ENCODE results near the gene PHLDB3. TPM values are rescaled to one million over a fixed set of nuclear protein-coding genes. Genes with fewer than 3 reads are reported as not detected.

PHLDB3 gene
- total RNA-seq, 1 experiment from 2014 or later: 29.0 TPM

- Histone ChIP-seq H3K79me2 (ENCODE audit: low read length) (no peaks in the 10 kb centered on the region), H3K4me1 (ENCODE audit: insufficient read depth, low read length) (peaks cover 9% of the 10 kb centered on the region), H3K9me3 (ENCODE audit: low read length) (no peaks in the 10 kb centered on the region), H3K9me2 (replicated peaks; ENCODE audit: low read length) (no peaks in the 10 kb centered on the region), H3K4me2 (ENCODE audit: low read length) (peak overlapping the region; percentile 49), H3K27ac (ENCODE audit: low read length) (no peak overlapping the region), H2AFZ (ENCODE audit: low read length) (peak overlapping the region; percentile 23; the same call in 1 of the 2 replicates), H4K20me1 (ENCODE audit: low read length) (no peaks in the 10 kb centered on the region), H3K4me3 (ENCODE audit: low read length) (peak overlapping the region; percentile 12; the same call in 1 of the 2 replicates), H3K36me3 (ENCODE audit: low read depth, low read length) (no peaks in the 10 kb centered on the region), H3K9ac (ENCODE audit: low read length) (no peak overlapping the region), H3F3A (ENCODE audit: low read length, unreplicated experiment) (no peaks in the 10 kb centered on the region), H3K27me3 (ENCODE audit: low read length) (no peaks in the 10 kb centered on the region)
- POLR2A ChIA-PET (ENCODE audit: unreplicated experiment): no interaction called here
- ATAC-seq: no peak; the same call in 1 of the 2 replicates
- TF ChIP-seq EZH2 (IDR thresholded peaks at IDR 0.05; ENCODE audit: low read length, unreplicated experiment) (no peak), CTCF (conservative IDR thresholded peaks at IDR 0.05; ENCODE audit: low read depth, low read length) (no peak), EZH2phosphoT487 (IDR thresholded peaks at IDR 0.05; ENCODE audit: borderline replicate concordance, low read length) (no peak)
- CTCF ChIA-PET: no interaction called here
- BruUV-seq (replicated peaks): no TSS peak
- peak; percentile 47 for DNase-seq
- intact Hi-C loops (cut with micrococcal nuclease): no loop called here
Observed at GRCh38 chr19:43455321-43456113, 49.0 kb downstream of the PHLDB3 start.

DNA sequence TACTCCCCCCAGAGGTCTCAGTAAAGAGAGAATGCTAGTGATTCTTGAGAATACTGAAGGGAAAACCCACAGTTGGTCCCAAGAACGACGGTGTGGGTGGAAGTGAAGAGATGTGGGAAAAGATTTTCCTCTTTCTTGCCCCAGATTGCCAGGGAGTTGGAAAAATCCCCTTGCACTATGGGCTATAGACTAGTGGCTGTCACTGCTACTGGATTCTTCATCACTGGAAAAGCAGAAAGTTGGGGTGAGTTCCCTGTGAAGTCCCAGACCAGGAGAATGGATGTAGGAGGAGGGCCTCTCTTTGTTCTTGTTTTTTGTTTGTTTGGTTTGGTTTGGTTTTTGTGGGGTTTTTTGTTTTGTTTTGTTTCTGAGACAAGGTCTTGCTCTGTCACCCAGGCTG is 50.5 kb downstream of the PHLDB3 start:
- Histone ChIP-seq H3K4me2 (ENCODE audit: low read length) (no peak overlapping the region), H3K27ac (ENCODE audit: low read length) (no peak overlapping the region), H3K4me3 (ENCODE audit: low read length) (no peak overlapping the region), H2AFZ (ENCODE audit: low read length) (no peak overlapping the region), H3K9me3 (ENCODE audit: low read length) (no peaks in the 10 kb centered on the region), H3K9ac (ENCODE audit: low read length) (no peak overlapping the region), H3K79me2 (ENCODE audit: low read length) (no peaks in the 10 kb centered on the region), H3K4me1 (ENCODE audit: insufficient read depth, low read length) (peaks cover 9% of the 10 kb centered on the region), H3F3A (ENCODE audit: low read length, unreplicated experiment) (no peaks in the 10 kb centered on the region), H3K27me3 (ENCODE audit: low read length) (no peaks in the 10 kb centered on the region), H3K36me3 (ENCODE audit: low read depth, low read length) (no peaks in the 10 kb centered on the region), H4K20me1 (ENCODE audit: low read length) (no peaks in the 10 kb centered on the region), H3K9me2 (replicated peaks; ENCODE audit: low read length) (no peaks in the 10 kb centered on the region)
- TF ChIP-seq CTCF (conservative IDR thresholded peaks at IDR 0.05; ENCODE audit: low read depth, low read length) (no peak), EZH2 (IDR thresholded peaks at IDR 0.05; ENCODE audit: low read length, unreplicated experiment) (no peak)
- ChIA-PET CTCF (no interaction called here), POLR2A (ENCODE audit: unreplicated experiment) (no interaction called here)
- no TSS peak for BruUV-seq (replicated peaks)
- intact Hi-C loops (cut with micrococcal nuclease): no loop called here
- DNase-seq (no peak), ATAC-seq (no peak)

- no peaks in the 10 kb centered on the region for H3K9me3 ChIP-seq (ENCODE audit: low read length)
- H2AFZ ChIP-seq (ENCODE audit: low read length): no peak overlapping the region
- H4K20me1 ChIP-seq (ENCODE audit: low read length): no peaks in the 10 kb centered on the region
- H3K36me3 ChIP-seq (ENCODE audit: low read depth, low read length): no peaks in the 10 kb centered on the region
- no peak overlapping the region for H3K4me2 ChIP-seq (ENCODE audit: low read length)
- ATAC-seq (no peak), DNase-seq (no peak)
- H3K9ac ChIP-seq (ENCODE audit: low read length): no peak overlapping the region
- BruUV-seq (replicated peaks): no TSS peak
- no peaks in the 10 kb centered on the region for H3K9me2 ChIP-seq (replicated peaks; ENCODE audit: low read length)
- no peak overlapping the region for H3K4me3 ChIP-seq (ENCODE audit: low read length)
- H3K79me2 ChIP-seq (ENCODE audit: low read length): no peaks in the 10 kb centered on the region
- TF ChIP-seq EZH2phosphoT487 (IDR thresholded peaks at IDR 0.05; ENCODE audit: borderline replicate concordance, low read length) (no peak), CTCF (conservative IDR thresholded peaks at IDR 0.05; ENCODE audit: low read depth, low read length) (no peak), EZH2 (IDR thresholded peaks at IDR 0.05; ENCODE audit: low read length, unreplicated experiment) (no peak)
- no peaks in the 10 kb centered on the region for H3K27me3 ChIP-seq (ENCODE audit: low read length)
- H3F3A ChIP-seq (ENCODE audit: low read length, unreplicated experiment): no peaks in the 10 kb centered on the region
- CTCF ChIA-PET: no interaction called here
- H3K4me1 ChIP-seq (ENCODE audit: insufficient read depth, low read length): peaks cover 9% of the 10 kb centered on the region
- POLR2A ChIA-PET (ENCODE audit: unreplicated experiment): no interaction called here
- no peak overlapping the region for H3K27ac ChIP-seq (ENCODE audit: low read length)
- intact Hi-C loops (cut with micrococcal nuclease): no loop called here
Observed at GRCh38 chr19:43452582-43452981, 52.0 kb downstream of the PHLDB3 start.

All from PC-3 (cell line).